Stimulated activated CD4-positive, alpha-beta T cell treated with anti-CD3 and anti-CD28 coated beads, TNF-alpha, amount 100 ng/mL, for 1 hour (primary cell): Measurements from ENCODE around the gene PVALEF.
"Not testable (repeated sequence)": the region's sequence is repeated elsewhere in the genome, so short reads cannot be mapped to it uniquely, and the experiment has no call there.

Experiments used
- DNase-seq, 3 donors: peaks; one replicate each; pipeline ENCODE4 v3.0.0-alpha.2; 2020; ENCODE audit warnings: low read depth in 3 of 3, low spot score in 1 of 3

The PVALEF gene

DNA sequence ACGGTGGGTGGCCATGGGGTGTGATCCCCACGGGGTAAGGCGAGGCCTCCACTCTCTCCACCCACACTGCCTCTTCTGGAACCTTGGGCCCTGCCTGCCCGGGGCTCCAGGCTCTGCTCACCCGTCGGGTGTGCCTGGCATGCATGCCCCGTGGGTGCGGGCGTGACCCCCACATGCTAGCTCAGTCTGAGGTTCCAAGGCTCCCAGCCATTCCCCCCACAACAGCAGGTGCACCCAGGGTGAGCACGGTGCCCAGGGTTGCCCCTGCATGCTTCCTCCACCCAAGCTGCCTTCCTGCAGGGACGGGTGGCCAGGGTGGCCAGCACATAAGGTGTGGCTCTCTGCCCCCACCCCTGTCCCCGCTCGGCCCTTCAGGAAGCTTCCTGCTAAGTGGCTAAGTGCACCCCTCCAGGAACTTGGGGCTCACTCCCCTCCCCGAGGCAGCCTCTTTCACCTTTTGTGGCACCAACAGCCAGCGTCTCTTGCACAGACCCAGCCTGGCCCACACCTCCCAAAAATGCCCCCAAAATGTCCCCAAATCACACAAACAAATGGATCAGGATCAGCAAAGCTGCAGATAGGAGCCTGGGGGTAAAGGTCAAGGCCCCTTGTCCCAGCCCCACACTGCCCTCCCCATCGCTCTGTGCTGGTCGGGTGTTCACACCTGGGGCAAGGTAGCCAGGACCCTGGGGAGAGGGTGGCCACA lies 21.4 kb upstream of the PVALEF start:
- DNase-seq, result no peak

DNA sequence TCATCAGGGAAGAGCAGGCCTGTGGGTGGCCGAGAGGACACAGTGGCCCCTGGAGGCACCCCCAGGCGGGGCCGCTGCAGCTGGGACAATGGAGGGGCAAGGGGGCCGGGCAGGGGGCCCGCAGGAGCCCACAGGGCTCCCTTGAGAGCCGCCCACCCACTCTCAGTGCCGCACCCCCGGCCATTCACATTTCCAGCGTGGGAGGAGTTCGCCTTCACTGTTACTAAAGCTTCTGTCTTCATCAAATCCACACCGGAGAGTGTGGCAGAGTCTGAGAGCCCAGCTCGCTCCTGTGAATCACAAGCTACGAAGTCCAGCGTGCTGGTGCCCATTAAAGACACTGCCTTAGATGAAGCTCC lies 20.9 kb upstream of the PVALEF start:
- no peak for DNase-seq

DNA sequence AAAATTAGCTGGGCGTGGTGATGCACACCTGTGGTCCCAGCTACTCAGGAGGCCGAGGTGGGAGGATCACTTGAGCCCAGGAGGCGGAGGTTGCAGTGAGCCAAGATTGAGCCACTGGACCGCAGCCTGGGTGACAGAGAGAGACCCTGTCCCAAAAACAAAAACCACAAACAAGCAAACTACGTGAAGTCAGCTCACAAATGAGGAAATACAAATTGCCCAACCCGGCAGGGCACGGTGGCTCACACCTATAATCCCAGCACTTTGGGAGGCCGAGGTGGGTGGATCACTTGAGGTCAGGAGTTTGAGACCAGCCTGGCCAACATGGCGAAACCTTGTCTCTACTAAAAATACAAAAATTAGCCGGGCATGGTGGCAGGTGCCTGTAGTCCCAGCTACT lies 19.1 kb upstream of the PVALEF start:
- not testable (repeated sequence) for DNase-seq

DNA sequence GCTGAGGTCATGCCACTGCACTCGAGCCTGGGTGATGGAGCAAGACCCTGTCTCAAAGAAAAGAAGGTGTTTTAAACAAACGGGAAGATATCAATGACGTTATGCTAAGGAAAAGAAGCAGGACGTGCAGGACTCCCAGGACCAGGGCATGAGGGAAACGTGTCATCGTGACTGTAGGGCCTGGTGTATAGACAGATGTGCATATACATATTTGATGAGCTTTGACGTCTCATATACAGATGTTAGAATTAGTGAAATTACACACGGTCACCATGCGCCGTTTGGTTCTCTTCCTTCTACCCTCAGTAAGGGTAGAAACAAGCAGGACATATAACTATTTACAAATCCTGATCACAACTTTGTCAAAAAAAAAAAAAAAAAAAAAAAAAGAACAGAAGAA lies 17.6 kb upstream of the PVALEF start:
- DNase-seq, result no peak

DNA sequence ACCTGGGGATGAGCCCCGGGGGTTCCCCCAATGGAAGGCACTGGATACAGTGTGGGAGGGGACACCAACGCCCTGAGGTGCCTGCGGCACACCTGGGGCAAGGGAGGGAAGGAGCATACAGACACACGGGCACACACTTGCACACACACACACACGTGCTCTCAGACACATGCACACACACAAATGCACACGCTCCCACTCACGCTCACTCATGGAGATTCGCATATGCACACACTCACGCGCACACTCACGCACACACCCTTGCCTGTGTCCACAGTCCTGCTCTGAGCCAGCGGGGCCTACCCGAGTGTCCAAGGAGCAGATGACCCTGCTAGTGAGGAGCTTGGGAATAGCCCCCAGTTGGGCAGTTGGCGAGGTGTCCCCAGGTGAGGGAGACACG lies 16.7 kb upstream of the PVALEF start:
- no peak for DNase-seq

DNA sequence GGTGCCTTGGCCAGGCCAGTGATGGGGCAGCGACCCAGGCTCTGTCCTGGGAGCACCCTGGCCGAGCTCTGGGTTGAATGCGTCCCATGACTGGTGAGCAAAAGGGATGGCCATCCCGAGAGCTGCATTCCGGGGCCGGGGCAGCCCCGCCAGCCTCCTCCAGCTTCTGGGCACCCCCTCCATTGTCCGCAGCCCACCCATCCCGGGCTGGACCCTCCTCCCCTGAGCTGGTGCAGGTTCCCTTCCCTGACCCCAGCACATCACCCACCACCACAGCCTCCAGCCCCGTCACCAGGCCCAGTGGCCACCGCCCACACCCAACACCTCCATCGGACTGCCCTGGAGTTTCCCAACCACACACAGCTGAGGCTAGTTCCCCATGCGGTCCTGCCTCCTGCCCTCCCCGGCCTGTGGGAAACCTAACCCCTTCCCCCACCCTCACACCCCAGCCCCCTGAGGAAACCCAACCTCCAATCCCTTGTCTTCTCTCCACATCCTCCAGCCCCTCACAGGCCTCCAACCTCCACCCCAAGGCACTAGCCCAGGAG lies 16.2 kb upstream of the PVALEF start:
- no peak for DNase-seq

DNA sequence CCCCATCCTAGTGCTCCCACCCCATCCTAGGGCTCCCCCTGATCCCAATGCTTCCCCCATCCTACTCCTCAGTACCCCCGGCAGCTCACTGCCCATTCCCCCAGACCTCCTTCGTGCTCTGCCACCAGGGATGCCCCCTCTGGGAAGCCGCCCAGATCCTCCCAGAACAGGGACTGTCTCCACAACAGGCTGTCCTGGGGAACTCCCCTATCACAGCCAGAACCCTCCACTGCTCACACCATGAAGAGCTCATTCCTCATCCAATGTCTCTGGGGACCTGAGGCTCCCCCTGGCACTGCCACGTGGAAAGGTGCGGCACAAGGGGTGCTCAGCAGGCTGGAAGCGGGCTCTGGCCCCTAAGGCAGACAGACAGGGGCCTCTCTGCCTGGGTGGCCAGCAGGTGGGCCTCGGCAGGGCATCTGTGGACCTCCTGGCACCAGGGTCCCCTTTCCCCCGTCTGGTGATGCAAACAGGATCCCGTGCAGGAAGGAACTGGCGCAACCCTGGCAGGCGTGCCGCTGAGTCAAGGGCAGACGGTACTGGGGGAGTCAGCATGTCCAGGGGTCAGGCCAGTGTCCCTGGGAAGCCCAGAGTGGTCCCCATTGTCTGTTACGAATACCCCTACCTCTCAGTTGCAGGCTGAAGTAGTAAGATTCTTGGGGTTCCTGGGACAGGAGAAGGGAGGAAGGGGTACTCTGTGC lies 14.8 kb upstream of the PVALEF start:
- no peak for DNase-seq

DNA sequence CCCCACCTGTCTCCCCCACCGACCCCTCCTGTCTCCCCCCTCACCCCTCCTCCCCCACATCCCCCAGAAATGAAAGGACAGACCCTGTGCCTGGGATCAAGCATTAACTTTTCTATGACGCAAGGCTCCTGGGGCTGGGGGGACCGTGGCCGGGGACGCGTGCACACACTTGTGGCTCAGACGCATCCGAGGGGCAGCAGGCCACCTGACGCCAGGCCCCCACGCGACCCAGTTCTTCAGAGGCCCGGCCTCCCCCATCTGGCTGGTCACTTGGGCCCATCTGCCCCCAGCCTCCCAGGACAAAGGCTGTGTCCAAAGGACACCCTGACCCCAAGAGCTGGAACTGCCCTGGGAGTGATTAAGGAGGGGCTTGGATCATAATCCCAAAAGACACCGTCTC lies 14.0 kb upstream of the PVALEF start:
- DNase-seq, result no peak

DNA sequence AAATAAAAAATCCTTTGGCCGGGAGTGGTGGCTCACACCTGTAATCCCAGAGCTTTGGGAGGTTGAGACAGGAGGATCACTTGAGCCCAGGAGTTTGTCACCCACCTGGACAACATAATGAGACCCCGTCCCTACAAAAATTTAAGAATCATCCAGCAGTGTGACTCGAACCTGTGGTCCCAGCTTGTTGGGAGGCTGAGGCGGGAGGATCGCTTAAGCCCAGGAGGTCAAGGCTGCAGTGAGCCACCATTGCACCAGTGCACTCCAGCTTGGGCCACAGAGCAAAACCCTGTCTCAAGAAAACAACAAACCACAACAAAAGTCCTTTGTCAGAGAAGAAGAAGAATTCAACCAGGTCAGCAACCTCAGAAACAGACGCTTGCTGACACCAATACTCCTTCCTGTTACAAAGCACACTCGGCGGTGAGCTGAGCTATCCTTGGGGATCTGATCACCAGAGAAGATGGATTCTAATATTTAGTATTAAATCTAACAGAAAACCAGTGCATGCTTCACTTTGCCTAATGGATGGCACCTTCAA lies 12.9 kb upstream of the PVALEF start:
- DNase-seq, result no peak

DNA sequence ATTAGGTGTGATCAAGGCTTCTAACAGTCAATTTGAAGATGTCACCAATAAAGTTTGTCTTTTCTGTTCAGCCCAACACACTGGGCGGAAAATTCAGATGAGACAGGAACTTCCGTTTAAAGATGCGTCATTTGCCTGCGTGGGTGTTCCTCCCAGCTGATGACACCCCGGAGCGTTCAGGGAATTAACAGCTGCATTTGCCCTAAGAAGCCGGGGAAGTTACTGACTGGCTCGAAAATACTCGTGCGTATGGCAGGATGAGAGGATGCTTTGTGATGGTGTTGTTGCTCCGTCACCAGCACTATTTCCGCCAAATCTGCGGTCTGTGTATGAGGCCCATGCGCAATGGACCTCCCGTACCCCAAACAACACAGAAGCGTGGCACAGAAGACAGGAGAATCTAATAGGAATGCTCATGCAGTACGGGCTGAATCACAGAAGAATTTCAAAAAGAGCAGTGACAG lies 11.9 kb upstream of the PVALEF start:
- no peak for DNase-seq

DNA sequence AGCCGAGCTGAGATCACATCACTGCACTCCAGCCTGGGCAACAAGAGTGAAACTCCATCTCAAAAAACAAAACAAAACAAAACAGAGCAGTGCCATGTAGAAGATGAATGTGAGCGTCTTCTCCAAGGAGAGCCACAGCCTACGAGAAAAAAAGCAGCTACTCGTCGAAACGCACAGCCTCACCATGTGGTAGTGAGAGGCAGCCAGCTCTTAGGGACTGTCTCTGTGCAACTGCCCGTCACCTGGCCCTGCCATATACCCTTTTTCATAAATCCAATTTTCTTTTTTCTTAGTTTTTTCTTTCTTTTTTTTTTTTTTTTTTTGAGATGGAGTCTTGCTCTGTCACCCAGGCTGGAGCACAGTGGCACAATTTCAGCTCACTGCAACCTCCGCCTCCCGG lies 11.3 kb upstream of the PVALEF start:
- not testable (repeated sequence) for DNase-seq

DNA sequence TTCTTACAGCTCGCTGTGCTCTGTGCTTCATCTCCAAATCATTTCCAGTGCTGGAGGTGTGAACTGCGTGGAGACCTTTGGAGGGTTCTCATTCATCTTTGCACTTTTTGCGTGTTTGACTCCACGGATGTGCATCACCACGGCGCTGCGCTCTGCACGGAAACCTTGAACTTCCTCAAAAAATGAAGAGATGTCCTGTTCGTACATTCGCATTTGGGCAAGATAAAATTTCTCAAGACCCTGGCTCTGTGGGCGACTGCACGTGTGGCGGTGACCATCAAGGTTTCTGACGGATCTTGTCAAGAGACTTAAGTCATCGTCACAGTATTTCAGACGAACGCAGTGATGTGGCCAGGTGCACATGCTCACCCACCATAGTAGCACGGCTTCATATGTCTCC lies 10.3 kb upstream of the PVALEF start:
- no peak for DNase-seq

DNA sequence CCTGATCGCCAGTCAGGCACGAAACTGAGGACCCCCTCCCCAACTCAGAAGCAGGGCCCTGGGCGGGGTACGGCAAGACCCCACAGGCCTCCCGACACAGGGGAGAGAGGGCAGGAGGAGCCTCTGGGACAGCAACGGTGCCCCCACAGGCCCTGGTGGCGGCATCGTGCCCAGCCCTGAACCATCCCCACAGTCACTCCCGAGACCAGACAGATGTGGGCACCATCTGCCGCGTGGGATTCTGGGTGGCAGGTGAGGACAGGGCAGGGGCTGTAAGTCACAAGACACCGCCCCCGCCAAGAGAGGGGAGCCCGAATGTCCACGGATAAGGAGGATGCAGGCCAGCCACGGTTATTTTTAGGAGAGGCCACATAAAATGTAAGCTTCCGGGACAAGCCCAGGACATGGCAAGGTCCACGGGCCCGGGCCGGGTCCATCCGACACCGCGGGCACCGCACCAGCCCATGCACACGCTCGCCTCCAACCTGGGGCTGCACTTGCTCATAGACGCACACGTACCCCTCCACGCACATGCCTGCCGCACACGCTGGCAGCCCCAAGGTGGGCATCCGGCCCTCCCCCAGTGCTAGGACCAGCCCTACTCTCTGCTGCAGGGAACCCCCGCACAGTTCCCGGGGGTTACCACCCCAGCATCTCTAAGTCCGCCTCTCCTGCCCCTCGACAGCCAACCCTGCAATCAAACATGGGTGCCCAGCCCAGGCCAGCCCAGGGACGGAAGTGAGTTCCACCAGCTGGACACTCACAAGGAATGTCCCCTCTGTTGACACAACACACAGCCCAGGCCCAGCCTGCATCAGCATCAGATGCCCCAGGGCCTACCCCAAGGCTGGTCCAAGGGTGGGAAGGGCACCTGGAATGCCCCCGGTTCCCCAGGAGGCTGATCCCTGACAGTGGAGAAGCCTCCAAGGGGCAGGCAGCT lies 8.2 kb upstream of the PVALEF start:
- no peak for DNase-seq

DNA sequence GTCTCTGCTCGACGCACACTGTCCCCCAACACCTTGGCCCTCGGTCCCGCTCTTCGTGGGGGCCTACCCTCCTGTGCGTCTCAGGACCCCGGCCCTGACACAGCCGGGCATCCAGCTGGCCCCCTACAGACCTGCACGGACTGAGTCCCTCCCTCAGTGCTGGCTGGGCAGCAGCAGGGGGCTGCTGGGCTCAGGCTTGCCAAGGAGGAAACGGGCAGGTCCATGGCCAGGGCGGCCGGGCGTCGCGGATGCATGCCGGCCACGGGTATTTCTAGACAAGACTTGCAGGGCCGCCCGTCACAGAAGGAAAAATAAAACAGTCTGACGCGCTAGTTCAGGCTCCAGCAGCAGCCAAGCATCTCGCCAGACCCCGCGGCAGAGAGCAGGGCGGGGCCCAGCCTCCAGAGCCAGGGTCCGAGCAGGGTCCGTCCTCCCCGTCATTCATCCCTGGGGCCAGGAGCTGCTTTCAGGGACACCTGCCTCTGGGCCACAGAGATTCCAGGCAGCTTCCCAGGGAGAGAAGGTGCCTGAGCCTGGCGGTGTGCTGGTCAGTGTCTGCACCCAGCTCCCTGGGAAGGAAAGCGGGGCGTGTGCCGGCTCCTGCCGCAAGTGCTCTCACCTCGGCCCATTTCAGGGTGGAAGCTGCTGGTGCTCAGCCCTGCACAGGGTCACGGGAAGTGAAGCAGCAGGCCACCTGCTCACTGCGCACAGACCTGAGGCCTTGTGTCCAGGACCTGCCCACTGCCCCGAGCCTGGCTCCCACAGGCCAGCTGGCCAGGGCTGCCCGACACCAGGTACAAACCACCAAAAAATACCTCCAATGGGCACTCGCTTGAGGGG lies 7.2 kb upstream of the PVALEF start:
- DNase-seq, result no peak

DNA sequence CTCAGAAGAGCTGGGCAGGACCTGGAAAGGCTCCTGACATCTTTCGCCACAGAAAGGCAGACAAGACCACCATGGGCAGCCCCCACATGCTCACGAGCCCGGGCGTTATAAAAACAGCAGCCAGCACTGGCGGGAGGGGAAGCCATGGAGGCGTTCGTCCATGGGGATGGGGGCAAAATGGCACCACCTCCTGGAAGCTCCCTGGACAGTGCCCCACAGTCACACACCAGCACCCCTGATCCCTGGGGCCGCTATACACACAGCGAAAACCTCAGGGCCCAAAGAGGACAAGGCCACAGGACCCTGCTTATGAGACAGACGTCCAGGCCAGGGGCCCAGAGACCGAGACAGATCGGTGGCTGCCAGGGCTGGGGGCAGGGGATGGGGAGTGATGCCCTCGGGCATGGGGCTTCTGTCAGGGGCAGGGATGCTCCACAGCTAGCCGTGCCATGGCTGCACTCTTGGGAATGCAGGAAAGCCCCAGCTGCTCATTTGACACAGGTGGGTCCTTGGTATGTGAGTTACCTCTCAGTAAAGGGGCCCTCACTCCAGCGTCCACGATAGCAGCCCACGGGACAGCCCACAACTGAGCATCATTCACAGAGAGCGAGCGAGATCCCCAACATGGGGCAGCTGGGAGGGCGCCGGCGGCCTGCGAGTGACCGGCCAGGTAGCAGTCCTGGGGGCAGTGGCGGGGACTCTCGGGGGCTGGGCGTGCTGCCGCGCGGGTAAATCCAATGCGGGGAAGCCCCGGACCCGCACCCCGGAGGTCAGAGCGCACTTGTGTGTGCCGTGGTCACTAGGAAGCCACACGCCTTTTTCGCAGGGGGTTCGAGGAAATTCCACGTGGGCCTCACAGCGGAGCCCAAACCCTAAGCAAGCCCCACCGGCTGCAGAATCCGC lies 6.4 kb upstream of the PVALEF start:
- no peak for DNase-seq

DNA sequence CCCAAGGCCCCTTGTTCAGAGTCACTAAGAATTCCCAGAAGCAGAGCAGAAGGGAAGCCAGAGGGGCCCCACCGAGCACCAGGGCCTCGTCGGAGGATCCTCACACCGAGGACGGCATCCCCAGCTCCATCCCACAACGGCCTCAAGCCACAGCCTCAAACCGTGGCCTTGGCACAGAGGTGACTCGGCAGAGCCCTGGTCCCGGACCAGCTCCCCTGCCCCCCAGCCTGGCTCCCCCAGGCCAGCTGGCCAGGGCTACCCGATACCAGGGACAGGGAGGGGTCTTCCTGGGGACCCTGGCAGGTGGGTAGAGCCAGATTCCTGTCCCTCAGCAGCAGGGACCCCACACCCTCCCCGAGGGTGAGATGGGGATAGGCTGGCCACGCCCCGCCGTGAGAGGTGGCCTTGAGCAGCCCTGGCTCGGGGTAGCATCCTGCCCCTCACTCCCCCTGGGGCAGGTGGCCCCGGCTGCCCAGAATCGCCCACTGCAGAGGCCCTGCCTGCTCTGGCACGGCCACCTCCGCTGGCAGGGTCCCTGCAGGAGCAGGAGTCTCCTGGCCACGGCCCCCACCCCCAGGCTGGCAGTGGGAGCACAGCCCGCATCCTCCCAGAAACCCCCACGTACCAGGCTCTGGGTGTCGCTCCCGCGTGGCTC lies 5.6 kb upstream of the PVALEF start:
- no peak for DNase-seq

DNA sequence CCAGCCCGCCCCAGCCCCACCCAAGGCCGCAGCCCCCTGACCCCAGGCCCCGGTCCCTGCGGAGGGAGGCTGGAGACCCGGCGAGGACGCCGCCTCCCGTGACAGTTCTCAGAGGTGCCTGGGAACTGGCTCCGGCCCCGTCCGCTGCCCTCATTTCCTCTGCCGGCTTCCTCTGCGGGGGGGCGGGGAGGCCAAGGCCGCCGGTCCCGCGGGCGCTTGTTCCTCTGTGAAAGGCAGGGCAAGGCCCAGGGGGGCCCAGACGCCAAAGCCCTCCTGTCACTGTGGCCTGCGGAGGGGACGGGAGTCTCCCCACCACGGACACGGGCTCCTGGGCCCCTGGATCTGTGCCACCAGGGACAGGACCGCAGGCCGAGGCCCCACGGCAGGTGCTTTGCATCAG lies 5.0 kb upstream of the PVALEF start:
- DNase-seq, result no peak

DNA sequence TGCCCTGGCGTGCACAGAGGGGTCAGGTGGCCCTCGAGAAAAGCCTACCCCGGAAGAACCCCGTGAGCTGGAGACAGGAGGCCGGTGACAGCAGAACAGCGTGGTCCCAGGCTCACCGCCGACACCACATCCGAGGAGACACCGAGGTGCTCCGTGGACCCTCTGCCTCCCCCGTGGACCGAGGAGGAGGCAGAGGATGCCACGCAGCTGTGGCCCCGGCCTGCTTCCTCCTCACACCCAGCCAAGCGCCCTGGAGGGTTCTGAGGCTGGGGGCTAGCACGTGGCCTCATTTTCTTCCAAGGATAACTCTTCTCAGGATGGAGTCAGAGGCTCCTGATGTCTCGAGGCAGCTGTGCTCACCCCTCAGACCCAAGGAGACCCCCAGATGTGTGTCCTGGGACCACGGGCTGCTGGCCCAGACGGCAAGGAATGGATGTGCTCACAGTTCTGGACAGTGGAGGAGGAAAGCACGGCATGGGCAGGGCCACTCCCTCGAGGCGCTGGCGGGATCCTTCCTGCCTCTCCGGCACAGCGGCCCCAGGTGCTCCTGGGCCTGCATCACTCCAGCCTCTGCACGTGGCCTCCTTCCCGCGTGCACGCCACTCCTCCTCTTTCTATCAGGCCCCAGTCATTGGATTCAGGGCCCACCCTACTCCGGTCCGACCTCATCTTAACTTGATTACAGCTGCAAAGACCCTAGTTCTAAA lies 4.4 kb upstream of the PVALEF start:
- DNase-seq, result no peak
